ENCODE data around the gene TEKT1.
"Not testable (repeated sequence)": the region's sequence is repeated elsewhere in the genome, so short reads cannot be mapped to it uniquely, and the experiment has no call there.

Gene TEKT1

DNA sequence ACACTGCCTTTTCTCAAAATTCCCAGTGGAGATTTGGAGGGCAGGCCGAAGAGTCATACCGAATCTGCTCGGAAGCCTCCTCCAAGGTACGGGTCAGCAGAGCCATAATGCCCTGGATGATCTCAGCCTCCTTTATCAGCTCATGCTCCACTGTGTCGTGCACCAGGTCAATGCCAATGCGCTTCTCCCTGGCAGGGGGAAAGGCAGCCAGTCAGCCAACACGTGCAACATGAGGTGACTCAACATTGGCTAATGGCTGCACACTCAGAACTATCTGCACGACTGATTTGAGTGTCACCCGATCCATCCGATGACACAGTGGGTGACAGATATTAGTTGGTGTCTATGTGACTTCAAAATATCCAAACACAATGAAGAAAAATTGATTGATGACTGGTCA is 15.8 kb downstream of the TEKT1 start:
- DNase-seq = no peak

DNA sequence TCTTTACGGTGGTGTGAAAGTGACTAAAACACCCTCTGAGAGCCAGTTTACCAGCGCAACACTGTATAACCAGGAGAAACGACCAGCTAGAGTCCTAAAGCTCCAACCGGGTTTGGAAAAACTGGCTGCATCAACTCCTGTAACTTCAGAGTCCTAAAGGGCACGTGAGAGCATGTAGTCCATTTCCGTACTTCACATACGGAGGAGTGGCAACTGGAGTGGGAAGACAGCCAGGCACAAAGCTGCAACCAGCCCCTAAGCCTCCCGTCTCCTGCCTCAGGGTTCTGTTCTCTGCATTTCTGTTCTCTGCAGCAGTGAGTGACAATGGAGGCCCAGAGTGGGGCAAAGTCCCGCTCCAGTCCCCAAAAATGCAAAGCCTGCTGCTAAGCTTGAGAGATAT is 19.2 kb downstream of the TEKT1 start:
- no peak for DNase-seq

- DNase-seq = no peak
Measured at GRCh38 chr17:6811510-6811909, 20.0 kb downstream of the TEKT1 start.

GRCh38 chr17:6800422-6801027 is 31.0 kb downstream of the TEKT1 start:
- DNase-seq = no peak

DNA sequence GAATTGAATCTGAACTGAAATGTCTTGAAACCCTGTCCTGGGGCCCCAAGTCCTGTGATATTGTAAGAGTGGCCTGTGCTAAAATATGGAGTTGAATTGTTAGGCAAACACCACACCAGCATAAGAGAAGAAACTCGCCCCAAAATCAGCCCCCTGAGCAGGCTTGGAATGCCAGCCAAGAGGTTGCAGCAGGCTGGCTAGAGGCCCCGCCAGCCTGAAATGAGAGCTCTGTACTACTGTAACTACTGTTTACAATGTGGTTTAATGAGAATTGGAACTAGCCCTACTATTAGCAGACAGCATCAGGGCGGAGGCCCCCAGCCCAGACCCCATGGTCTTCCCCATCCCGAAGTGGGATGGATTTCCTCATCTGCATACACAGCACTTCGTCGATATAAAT is 31.8 kb downstream of the TEKT1 start:
- DNase-seq = no peak

- no peak for DNase-seq
Measured at GRCh38 chr17:6797718-6798351, 33.7 kb downstream of the TEKT1 start.

DNA sequence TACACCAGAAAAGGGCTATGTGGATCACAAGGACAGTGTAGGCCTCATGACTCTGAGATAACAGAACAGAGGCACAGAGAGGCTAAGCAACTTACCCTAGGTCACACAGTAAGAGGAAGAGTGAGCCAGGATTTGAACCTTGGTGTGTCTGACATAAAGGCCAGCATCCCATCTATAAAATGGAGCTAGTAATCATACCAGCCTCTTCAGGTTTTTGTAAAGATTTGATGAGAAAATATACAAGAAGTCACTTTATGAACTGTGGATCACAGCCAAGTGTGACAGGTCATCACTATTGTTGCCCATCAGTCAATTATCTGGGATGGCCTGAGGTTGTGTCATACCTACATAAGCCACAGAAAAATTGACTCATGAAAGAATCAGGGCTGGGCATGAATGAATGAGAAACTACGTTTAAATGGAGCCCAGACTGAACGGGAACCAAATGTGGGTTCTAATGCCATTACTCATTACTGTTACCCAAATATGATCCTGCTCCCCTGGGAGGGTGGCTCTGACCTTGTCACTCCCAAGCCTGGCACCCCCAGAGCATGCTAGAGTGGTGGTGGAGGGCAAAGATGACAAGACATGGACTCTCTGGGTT is 34.5 kb downstream of the TEKT1 start:
- no peak for DNase-seq

- DNase-seq = no peak
Measured at GRCh38 chr17:6796017-6796886, 35.3 kb downstream of the TEKT1 start.

GRCh38 chr17:6793748-6794493 is 37.6 kb downstream of the TEKT1 start:
- DNase-seq = no peak

GRCh38 chr17:6789146-6789545 is 42.4 kb downstream of the TEKT1 start:
- no peak for DNase-seq

DNA sequence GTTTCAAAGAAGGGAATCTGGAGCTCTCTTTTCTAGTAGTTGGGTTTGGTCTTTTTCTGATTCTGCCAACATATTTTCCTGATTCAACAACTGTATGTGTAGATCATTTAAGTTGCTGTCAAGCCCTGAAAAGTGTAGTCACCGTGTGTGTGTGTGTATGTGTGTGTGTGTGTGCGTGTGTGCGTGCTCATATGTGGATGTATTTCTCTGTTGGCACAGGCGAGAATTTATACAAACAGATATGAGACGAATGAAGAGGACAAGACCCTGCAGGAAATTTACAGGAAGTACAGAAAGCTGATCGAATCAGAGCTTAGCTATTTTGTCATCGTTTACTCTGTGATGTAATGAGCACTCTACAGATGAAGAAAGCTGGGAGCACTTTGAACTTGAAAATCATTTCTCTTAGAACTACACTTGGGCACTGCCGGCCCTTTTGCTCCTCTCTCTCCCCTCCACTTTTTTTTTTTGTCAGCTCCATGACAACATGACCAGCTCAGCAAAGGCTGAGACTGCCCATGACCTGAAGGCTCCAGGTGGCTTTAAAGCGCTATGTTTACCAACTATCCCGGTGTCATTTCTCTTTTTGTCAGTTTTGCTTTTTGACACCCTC is 44.3 kb downstream of the TEKT1 start:
- DNase-seq = no peak

GRCh38 chr17:6786618-6787017 is 44.9 kb downstream of the TEKT1 start:
- no peak for DNase-seq

- no peak for DNase-seq
Measured at GRCh38 chr17:6782244-6782643, 49.3 kb downstream of the TEKT1 start.

DNA sequence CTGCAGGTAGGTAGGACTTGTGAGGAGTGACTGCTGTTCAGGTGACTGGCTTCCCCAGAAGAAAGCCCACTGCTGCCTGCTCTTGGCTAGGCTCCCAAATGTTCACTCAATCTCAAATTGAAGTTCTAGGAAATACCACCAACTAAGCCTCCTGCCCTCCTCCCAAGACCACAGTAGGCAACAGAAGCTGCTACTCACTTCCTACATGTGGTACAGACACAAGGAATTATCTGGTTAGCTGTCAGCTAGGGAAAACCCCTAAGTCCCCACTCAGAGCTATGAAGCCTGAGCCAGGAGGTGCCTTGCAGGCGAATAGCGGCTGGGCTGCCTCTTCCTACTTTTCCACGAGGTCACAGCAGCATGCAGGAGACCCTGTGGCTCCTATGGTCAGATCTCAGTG is 50.6 kb downstream of the TEKT1 start:
- no peak for DNase-seq

DNA sequence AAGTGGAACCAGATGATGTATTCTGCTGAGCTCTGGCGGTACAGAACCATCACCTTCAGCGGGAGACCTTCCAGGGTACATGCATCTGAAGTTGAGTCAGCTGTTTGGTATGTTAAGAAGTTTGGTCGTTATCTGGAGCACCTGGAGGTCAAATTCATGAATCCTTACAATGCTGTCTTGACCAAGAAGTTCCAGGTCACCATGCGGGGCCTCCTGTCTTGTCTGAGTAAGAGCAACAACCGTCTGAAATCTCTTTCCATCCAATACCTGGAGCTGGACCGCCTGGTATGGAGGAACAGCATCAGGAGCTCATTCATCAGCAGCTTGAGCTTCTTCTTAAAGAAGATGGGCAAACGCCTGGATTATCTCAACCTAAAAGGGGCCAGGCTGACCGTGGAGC is 51.5 kb downstream of the TEKT1 start:
- no peak for DNase-seq

GRCh38 chr17:6779411-6779810 is 52.1 kb downstream of the TEKT1 start:
- DNase-seq = no peak

- DNase-seq = no peak
Measured at GRCh38 chr17:6775871-6776405, 55.6 kb downstream of the TEKT1 start, which contains the start of gene FBXO39. Gene FBXO39, plus strand, starts transcription at chr17:6776215. Its CDS starts 3,654 bp downstream, at chr17:6779869.

GRCh38 chr17:6774906-6775305 is 56.6 kb downstream of the TEKT1 start:
- DNase-seq = not testable (repeated sequence)

- no peak for DNase-seq
Measured at GRCh38 chr17:6772016-6772415, 59.5 kb downstream of the TEKT1 start.

DNA sequence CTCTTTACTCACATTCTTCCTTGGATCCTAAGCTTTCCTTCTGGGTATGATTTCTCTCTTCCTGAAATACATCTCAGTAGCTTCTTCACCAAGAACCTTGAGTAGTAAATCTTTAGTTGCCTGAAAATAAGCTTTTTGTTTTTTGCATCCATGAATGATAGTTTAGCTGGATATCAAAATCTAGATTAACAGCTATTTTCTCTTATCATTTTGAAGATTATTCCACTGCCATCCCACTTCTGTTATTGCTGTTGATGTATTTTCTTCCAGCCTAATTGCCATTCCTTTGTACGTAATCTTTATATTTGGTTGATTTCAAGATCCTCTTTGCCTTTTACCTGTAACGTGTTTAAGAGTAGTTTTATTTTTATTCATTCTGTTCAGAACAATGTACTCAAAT is 63.1 kb downstream of the TEKT1 start:
- DNase-seq = no peak

GRCh38 chr17:6761779-6762178 is 69.8 kb downstream of the TEKT1 start:
- DNase-seq = no peak

GRCh38 chr17:6757747-6758146 is 73.8 kb downstream of the TEKT1 start:
- no peak for DNase-seq
